ENCODE results near the gene DOK6. TPM values are rescaled to one million over a fixed set of nuclear protein-coding genes. Genes with fewer than 3 reads are reported as not detected.
"Not testable (repeated sequence)": the region's sequence is repeated elsewhere in the genome, so short reads cannot be mapped to it uniquely, and the experiment has no call there.

DOK6 gene
- polyA plus RNA-seq, 1 donor = 3.7 TPM

- DNase-seq = no peak
- no peaks in the 10 kb centered on the region for H3K4me1 ChIP-seq (ENCODE audit: control insufficient read depth, insufficient read depth, low read length)
Observed at GRCh38 chr18:69813559-69813958, 412.9 kb downstream of the DOK6 start.

GRCh38 chr18:69814861-69815385 lies 414.2 kb downstream of the DOK6 start:
- no peaks in the 10 kb centered on the region for H3K36me3 ChIP-seq (ENCODE audit: control insufficient read depth, insufficient read depth, low read length)
- WGBS (ENCODE audit: insufficient coverage, low lambda C conversion rate) = 40% methylated on average over 1 of the region's 4 CpGs
- no peaks in the 10 kb centered on the region for H3K4me1 ChIP-seq (ENCODE audit: control insufficient read depth, insufficient read depth, low read length)
- no peak for DNase-seq
- H3K27ac ChIP-seq (ENCODE audit: low read length) = no peak overlapping the region
- no peaks in the 10 kb centered on the region for H3K27me3 ChIP-seq (ENCODE audit: control insufficient read depth, insufficient read depth, low read length)
- no peak overlapping the region for H3K4me3 ChIP-seq (ENCODE audit: low read length)
- H3K9me3 ChIP-seq (ENCODE audit: control insufficient read depth, low read depth, low read length) = no peaks in the 10 kb centered on the region

More at GRCh38 chr18:69813559-69813958, 412.9 kb downstream of the DOK6 start:
- no CpG with 5 or more reads among the region's 1 CpG for WGBS (ENCODE audit: insufficient coverage, low lambda C conversion rate)
- Histone ChIP-seq H3K36me3 (ENCODE audit: control insufficient read depth, insufficient read depth, low read length) (no peaks in the 10 kb centered on the region), H3K27me3 (ENCODE audit: control insufficient read depth, insufficient read depth, low read length) (no peaks in the 10 kb centered on the region), H3K9me3 (ENCODE audit: control insufficient read depth, low read depth, low read length) (no peaks in the 10 kb centered on the region), H3K4me3 (ENCODE audit: low read length) (no peak overlapping the region), H3K27ac (ENCODE audit: low read length) (no peak overlapping the region)

- H3K36me3 ChIP-seq (ENCODE audit: control insufficient read depth, insufficient read depth, low read length) = no peaks in the 10 kb centered on the region
- WGBS (ENCODE audit: insufficient coverage, low lambda C conversion rate) = no CpG with 5 or more reads among the region's 5 CpGs
- no peak overlapping the region for H3K4me3 ChIP-seq (ENCODE audit: low read length)
- no peak for DNase-seq
- H3K27me3 ChIP-seq (ENCODE audit: control insufficient read depth, insufficient read depth, low read length) = no peaks in the 10 kb centered on the region
- H3K4me1 ChIP-seq (ENCODE audit: control insufficient read depth, insufficient read depth, low read length) = no peaks in the 10 kb centered on the region
- no peak overlapping the region for H3K27ac ChIP-seq (ENCODE audit: low read length)
- no peaks in the 10 kb centered on the region for H3K9me3 ChIP-seq (ENCODE audit: control insufficient read depth, low read depth, low read length)
Observed at GRCh38 chr18:69817335-69817940, 416.8 kb downstream of the DOK6 start.

GRCh38 chr18:69819460-69819859 lies 418.8 kb downstream of the DOK6 start:
- no peak overlapping the region for H3K4me3 ChIP-seq (ENCODE audit: low read length)
- WGBS (ENCODE audit: insufficient coverage, low lambda C conversion rate) = no CpG with 5 or more reads among the region's 2 CpGs
- no peaks in the 10 kb centered on the region for H3K4me1 ChIP-seq (ENCODE audit: control insufficient read depth, insufficient read depth, low read length)
- H3K36me3 ChIP-seq (ENCODE audit: control insufficient read depth, insufficient read depth, low read length) = no peaks in the 10 kb centered on the region
- no peaks in the 10 kb centered on the region for H3K9me3 ChIP-seq (ENCODE audit: control insufficient read depth, low read depth, low read length)
- no peak overlapping the region for H3K27ac ChIP-seq (ENCODE audit: low read length)
- no peak for DNase-seq
- H3K27me3 ChIP-seq (ENCODE audit: control insufficient read depth, insufficient read depth, low read length) = no peaks in the 10 kb centered on the region

GRCh38 chr18:69820538-69820937 lies 419.9 kb downstream of the DOK6 start:
- Histone ChIP-seq H3K9me3 (ENCODE audit: control insufficient read depth, low read depth, low read length) (no peaks in the 10 kb centered on the region), H3K36me3 (ENCODE audit: control insufficient read depth, insufficient read depth, low read length) (no peaks in the 10 kb centered on the region), H3K4me3 (ENCODE audit: low read length) (no peak overlapping the region), H3K27ac (ENCODE audit: low read length) (no peak overlapping the region), H3K4me1 (ENCODE audit: control insufficient read depth, insufficient read depth, low read length) (no peaks in the 10 kb centered on the region), H3K27me3 (ENCODE audit: control insufficient read depth, insufficient read depth, low read length) (no peaks in the 10 kb centered on the region)
- no peak for DNase-seq
- 100% methylated on average over 1 of the region's 4 CpGs for WGBS (ENCODE audit: insufficient coverage, low lambda C conversion rate)

- H3K27me3 ChIP-seq (ENCODE audit: control insufficient read depth, insufficient read depth, low read length) = no peaks in the 10 kb centered on the region
- no peaks in the 10 kb centered on the region for H3K9me3 ChIP-seq (ENCODE audit: control insufficient read depth, low read depth, low read length)
- H3K4me3 ChIP-seq (ENCODE audit: low read length) = no peak overlapping the region
- H3K4me1 ChIP-seq (ENCODE audit: control insufficient read depth, insufficient read depth, low read length) = no peaks in the 10 kb centered on the region
- no peaks in the 10 kb centered on the region for H3K36me3 ChIP-seq (ENCODE audit: control insufficient read depth, insufficient read depth, low read length)
- no peak overlapping the region for H3K27ac ChIP-seq (ENCODE audit: low read length)
- DNase-seq = no peak
- WGBS (ENCODE audit: insufficient coverage, low lambda C conversion rate) = 80% methylated on average over 1 of the region's 1 CpG
Observed at GRCh38 chr18:69830189-69830588, 429.5 kb downstream of the DOK6 start.

GRCh38 chr18:69834980-69835379 lies 434.3 kb downstream of the DOK6 start:
- H3K4me3 ChIP-seq (ENCODE audit: low read length); H3K27ac ChIP-seq (ENCODE audit: low read length); H3K9me3 ChIP-seq (ENCODE audit: control insufficient read depth, low read depth, low read length); H3K4me1 ChIP-seq (ENCODE audit: control insufficient read depth, insufficient read depth, low read length); H3K36me3 ChIP-seq (ENCODE audit: control insufficient read depth, insufficient read depth, low read length); DNase-seq; H3K27me3 ChIP-seq (ENCODE audit: control insufficient read depth, insufficient read depth, low read length): not testable (repeated sequence)
- no CpG with 5 or more reads among the region's 12 CpGs for WGBS (ENCODE audit: insufficient coverage, low lambda C conversion rate)

- H3K27ac ChIP-seq (ENCODE audit: low read length) = no peak overlapping the region
- H3K4me1 ChIP-seq (ENCODE audit: control insufficient read depth, insufficient read depth, low read length) = no peaks in the 10 kb centered on the region
- H3K36me3 ChIP-seq (ENCODE audit: control insufficient read depth, insufficient read depth, low read length) = no peaks in the 10 kb centered on the region
- H3K4me3 ChIP-seq (ENCODE audit: low read length) = no peak overlapping the region
- WGBS (ENCODE audit: insufficient coverage, low lambda C conversion rate) = 100% methylated on average over 1 of the region's 1 CpG
- no peaks in the 10 kb centered on the region for H3K27me3 ChIP-seq (ENCODE audit: control insufficient read depth, insufficient read depth, low read length)
- H3K9me3 ChIP-seq (ENCODE audit: control insufficient read depth, low read depth, low read length) = no peaks in the 10 kb centered on the region
- no peak for DNase-seq
Observed at GRCh38 chr18:69838003-69838402, 437.3 kb downstream of the DOK6 start.

GRCh38 chr18:69838620-69839411 lies 438.1 kb downstream of the DOK6 start:
- 84% methylated on average over 3 of the region's 3 CpGs for WGBS (ENCODE audit: insufficient coverage, low lambda C conversion rate)
- DNase-seq = no peak
- H3K4me3 ChIP-seq (ENCODE audit: low read length) = no peak overlapping the region
- no peak overlapping the region for H3K27ac ChIP-seq (ENCODE audit: low read length)
- H3K9me3 ChIP-seq (ENCODE audit: control insufficient read depth, low read depth, low read length) = no peaks in the 10 kb centered on the region
- H3K4me1 ChIP-seq (ENCODE audit: control insufficient read depth, insufficient read depth, low read length) = no peaks in the 10 kb centered on the region
- no peaks in the 10 kb centered on the region for H3K27me3 ChIP-seq (ENCODE audit: control insufficient read depth, insufficient read depth, low read length)
- no peaks in the 10 kb centered on the region for H3K36me3 ChIP-seq (ENCODE audit: control insufficient read depth, insufficient read depth, low read length)

GRCh38 chr18:69839497-69839896 lies 438.8 kb downstream of the DOK6 start:
- no peak for DNase-seq
- no peak overlapping the region for H3K27ac ChIP-seq (ENCODE audit: low read length)
- H3K27me3 ChIP-seq (ENCODE audit: control insufficient read depth, insufficient read depth, low read length) = no peaks in the 10 kb centered on the region
- no CpG with 5 or more reads among the region's 11 CpGs for WGBS (ENCODE audit: insufficient coverage, low lambda C conversion rate)
- no peaks in the 10 kb centered on the region for H3K9me3 ChIP-seq (ENCODE audit: control insufficient read depth, low read depth, low read length)
- no peaks in the 10 kb centered on the region for H3K4me1 ChIP-seq (ENCODE audit: control insufficient read depth, insufficient read depth, low read length)
- H3K36me3 ChIP-seq (ENCODE audit: control insufficient read depth, insufficient read depth, low read length) = no peaks in the 10 kb centered on the region
- H3K4me3 ChIP-seq (ENCODE audit: low read length) = no peak overlapping the region

Data from large intestine (tissue), 3 donors.